DOHH2 (cell line): ENCODE results near the gene KCNJ1.

Source experiments
- H3F3A ChIP-seq: fragments of 200-600 bp; sonication (generic), shearing (Covaris generic); 2 replicates; pipeline ENCODE4 v1.6.0; 2016; ENCODE audit warnings: antibody characterized with exemption, mild to moderate bottlenecking; ENCODE audit not compliant: control insufficient read depth, insufficient read depth
- H3K27ac ChIP-seq: fragments of 200-600 bp; sonication (generic); 2 replicates; pipeline ENCODE4 v1.5.1; 2014; ENCODE audit warnings: low read depth, mild to moderate bottlenecking, low read length, moderate library complexity
- H3K27me3 ChIP-seq: fragments of 200-600 bp; sonication (generic); 2 replicates; pipeline ENCODE4 v1.6.1; 2014; ENCODE audit warnings: mild to moderate bottlenecking, low read length, mixed read lengths; ENCODE audit not compliant: control insufficient read depth
- H3K36me3 ChIP-seq: fragments of 200-600 bp; sonication (generic); 2 replicates; pipeline ENCODE4 v1.6.1; 2014; ENCODE audit warnings: mild to moderate bottlenecking, low read length, moderate library complexity, mixed read lengths; ENCODE audit not compliant: control insufficient read depth
- H3K4me1 ChIP-seq: fragments of 200-600 bp; sonication (generic); 2 replicates; pipeline ENCODE4 v1.6.1; 2014; ENCODE audit warnings: mild to moderate bottlenecking, low read length, mixed read lengths; ENCODE audit not compliant: control insufficient read depth
- H3K4me2 ChIP-seq: fragments of 200-600 bp; sonication (generic); 2 replicates; pipeline ENCODE4 v1.6.0; 2014; ENCODE audit warnings: mild to moderate bottlenecking, low read length, moderate library complexity
- H3K4me3 ChIP-seq: fragments of 200-600 bp; sonication (generic); 2 replicates; pipeline ENCODE4 v1.5.1; 2014; ENCODE audit warnings: mild to moderate bottlenecking, low read length, mixed read lengths
- H3K79me2 ChIP-seq: fragments of 200-600 bp; sonication (generic); 2 replicates; pipeline ENCODE4 v1.6.1; 2014; ENCODE audit warnings: mild to moderate bottlenecking, low read length, mixed read lengths; ENCODE audit not compliant: control insufficient read depth
- H3K9me2 ChIP-seq: fragments of 200-600 bp; sonication (generic); replicated peaks from 2 replicates; pipeline ENCODE4 v1.6.1; 2014; ENCODE audit warnings: mild to moderate bottlenecking, low read length, mixed read lengths; ENCODE audit not compliant: control insufficient read depth
- H3K9me3 ChIP-seq: fragments of 200-600 bp; sonication (generic); 2 replicates; pipeline ENCODE4 v1.6.1; 2014; ENCODE audit warnings: antibody characterized with exemption, low read length, mixed read lengths; ENCODE audit not compliant: control insufficient read depth, insufficient read depth
- H4K20me1 ChIP-seq: fragments of 200-600 bp; sonication (generic); 2 replicates; pipeline ENCODE4 v1.6.0; 2014; ENCODE audit warnings: low read depth, mild to moderate bottlenecking, antibody characterized with exemption, low read length, moderate library complexity; ENCODE audit not compliant: control insufficient read depth, insufficient read depth
- CTCF ChIP-seq: fragments of 200-600 bp; sonication (generic); IDR thresholded peaks from one replicate; pipeline ENCODE4 v1.5.1; 2014; ENCODE audit warnings: antibody characterized with exemption, mild to moderate bottlenecking, low read depth, low read length; ENCODE audit not compliant: poor library complexity, severe bottlenecking
- EZH2phosphoT487 ChIP-seq: fragments of 200-600 bp; sonication (generic); IDR thresholded peaks from 2 replicates; pipeline ENCODE4 v1.6.1; 2017; ENCODE audit warnings: borderline replicate concordance, mild to moderate bottlenecking, antibody characterized with exemption, low read length, moderate library complexity, mixed read lengths

The KCNJ1 gene

GRCh38 chr11:128840137-128840536, 27.0 kb downstream of the KCNJ1 start:
- Histone ChIP-seq H3K27ac (peak overlapping the region; percentile 99), H3K4me2 (peak overlapping the region; percentile 88)

GRCh38 chr11:128839081-128839480, 28.0 kb downstream of the KCNJ1 start:
- Histone ChIP-seq H3K4me2 (no peak overlapping the region), H3K4me3 (no peak overlapping the region), H3K36me3 (peaks cover 9% of the 10 kb centered on the region; the same call in 1 of the 2 replicates), H3F3A (peaks cover 39% of the 10 kb centered on the region), H3K27ac (no peak overlapping the region), H4K20me1 (no peaks in the 10 kb centered on the region), H3K9me2 (no peaks in the 10 kb centered on the region), H3K79me2 (no peaks in the 10 kb centered on the region), H3K9me3 (no peaks in the 10 kb centered on the region), H3K27me3 (no peaks in the 10 kb centered on the region), H3K4me1 (peaks cover 100% of the 10 kb centered on the region)
- TF ChIP-seq EZH2phosphoT487 (no peak), CTCF (no peak)

More at GRCh38 chr11:128840137-128840536, 27.0 kb downstream of the KCNJ1 start:
- H3F3A ChIP-seq, result peaks cover 41% of the 10 kb centered on the region
- H4K20me1 ChIP-seq, result no peaks in the 10 kb centered on the region
- H3K79me2 ChIP-seq, result no peaks in the 10 kb centered on the region
- no peaks in the 10 kb centered on the region for H3K27me3 ChIP-seq
- TF ChIP-seq EZH2phosphoT487, result no peak
- no peak for TF ChIP-seq CTCF
- H3K4me1 ChIP-seq, result peaks cover 100% of the 10 kb centered on the region
- H3K9me3 ChIP-seq, result no peaks in the 10 kb centered on the region
- H3K9me2 ChIP-seq, result no peaks in the 10 kb centered on the region
- H3K36me3 ChIP-seq, result peaks cover 9% of the 10 kb centered on the region; the same call in 1 of the 2 replicates
- H3K4me3 ChIP-seq, result peak overlapping the region; percentile 67; the same call in 1 of the 2 replicates

DNA sequence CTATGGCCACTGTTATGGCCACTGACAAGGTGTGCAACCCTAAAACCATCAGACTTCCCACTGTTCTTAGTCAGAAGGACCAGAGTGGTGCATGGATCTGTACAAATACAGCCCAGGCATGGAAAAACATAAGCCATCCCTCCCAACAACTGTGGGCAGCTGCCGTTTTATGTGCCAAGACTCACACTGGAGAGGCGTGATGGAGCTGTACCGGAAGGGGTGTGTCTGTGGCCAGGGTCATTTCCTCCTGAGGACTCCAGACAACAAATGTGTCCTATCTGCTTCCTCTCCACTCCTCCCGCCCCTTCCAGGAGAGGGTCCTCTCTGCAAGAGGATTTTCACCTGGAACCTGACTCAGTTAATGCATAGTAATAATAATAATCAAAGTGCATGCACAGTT, 29.5 kb downstream of the KCNJ1 start:
- Histone ChIP-seq H3K4me3 (peak overlapping the region; percentile 40), H3F3A (peaks cover 33% of the 10 kb centered on the region), H3K4me2 (peak overlapping the region; percentile 59)

More for the DNA sequence above, 29.5 kb downstream of the KCNJ1 start:
- Histone ChIP-seq H3K9me2 (no peaks in the 10 kb centered on the region), H3K4me1 (peaks cover 100% of the 10 kb centered on the region), H3K27ac (peak overlapping the region; percentile 79), H4K20me1 (no peaks in the 10 kb centered on the region), H3K36me3 (peaks cover 9% of the 10 kb centered on the region; the same call in 1 of the 2 replicates), H3K27me3 (no peaks in the 10 kb centered on the region), H3K9me3 (no peaks in the 10 kb centered on the region), H3K79me2 (no peaks in the 10 kb centered on the region)
- no peak for TF ChIP-seq EZH2phosphoT487
- no peak for TF ChIP-seq CTCF
